ENCODE measurements around the gene LRRC4C. TPM values are rescaled to one million over a fixed set of nuclear protein-coding genes. Genes with fewer than 3 reads are reported as not detected.

The LRRC4C gene
- total RNA-seq (2013; cell fraction: nucleolus; rRNA removed), result not detected in 2 replicates
- total RNA-seq (2014; rRNA removed) (not detected in 2 replicates), total RNA-seq (2014; rRNA removed; fragmentation: Illumina TruSeq; extraction: Trizol) (not detected in 2 replicates), total RNA-seq (2021) (not detected in 2 replicates), polyA plus RNA-seq (2011; rRNA removed) (1.5 and 3.1 TPM in 2 replicates), polyA plus RNA-seq (2014; fragmentation: Illumina TruSeq; extraction: Trizol) (not detected in 2 replicates), polyA plus RNA-seq (2014; fragmentation: Nextera tagmentation; extraction: Ambion mirVana) (not detected), polyA plus RNA-seq (2014; rRNA removed) (not detected in 2 replicates), polyA plus RNA-seq (2016; fragmentation: Nextera tagmentation; extraction: Ambion mirVana) (not detected), polyA minus RNA-seq (2011; rRNA and poly(A)+ RNA removed) (5.4 and 7.9 TPM in 2 replicates), Bru-seq, nascent RNA (percentile 10 among the genes with signal in this experiment), BruChase-seq, experiment 1, labeled RNA remaining after a 6-hour chase (percentile 7 among the genes with signal in this experiment), BruChase-seq, experiment 2, labeled RNA remaining after a 2-hour chase (percentile 10 among the genes with signal in this experiment)
- not detected for polyA plus RNA-seq (2011; ENCODE audit: low read depth)
- 0.94 and 0.99 TPM in 2 replicates for polyA plus RNA-seq (2011; cell fraction: cytosol; rRNA removed)
- 3.3 and 4.4 TPM in 2 replicates for polyA plus RNA-seq (2011; cell fraction: nucleus; rRNA removed)
- 0.11 TPM in 1 of 2 replicates, not detected in the other for polyA plus RNA-seq (2012)
- 2.5 TPM in 1 of 2 replicates, not detected in the other for polyA minus RNA-seq (2011; cell fraction: cytosol; rRNA and poly(A)+ RNA removed)
- polyA minus RNA-seq (2011; cell fraction: nucleus; rRNA and poly(A)+ RNA removed), result 16.2 and 22.1 TPM in 2 replicates
- long read RNA-seq, experiment 1, result 0 reads
- long read RNA-seq, experiment 2, partial matches to known transcripts, result 0 of 6 reads
- long read RNA-seq, experiment 2, other reads (novel, unspliced or antisense), result 6 of 6 reads

DNA sequence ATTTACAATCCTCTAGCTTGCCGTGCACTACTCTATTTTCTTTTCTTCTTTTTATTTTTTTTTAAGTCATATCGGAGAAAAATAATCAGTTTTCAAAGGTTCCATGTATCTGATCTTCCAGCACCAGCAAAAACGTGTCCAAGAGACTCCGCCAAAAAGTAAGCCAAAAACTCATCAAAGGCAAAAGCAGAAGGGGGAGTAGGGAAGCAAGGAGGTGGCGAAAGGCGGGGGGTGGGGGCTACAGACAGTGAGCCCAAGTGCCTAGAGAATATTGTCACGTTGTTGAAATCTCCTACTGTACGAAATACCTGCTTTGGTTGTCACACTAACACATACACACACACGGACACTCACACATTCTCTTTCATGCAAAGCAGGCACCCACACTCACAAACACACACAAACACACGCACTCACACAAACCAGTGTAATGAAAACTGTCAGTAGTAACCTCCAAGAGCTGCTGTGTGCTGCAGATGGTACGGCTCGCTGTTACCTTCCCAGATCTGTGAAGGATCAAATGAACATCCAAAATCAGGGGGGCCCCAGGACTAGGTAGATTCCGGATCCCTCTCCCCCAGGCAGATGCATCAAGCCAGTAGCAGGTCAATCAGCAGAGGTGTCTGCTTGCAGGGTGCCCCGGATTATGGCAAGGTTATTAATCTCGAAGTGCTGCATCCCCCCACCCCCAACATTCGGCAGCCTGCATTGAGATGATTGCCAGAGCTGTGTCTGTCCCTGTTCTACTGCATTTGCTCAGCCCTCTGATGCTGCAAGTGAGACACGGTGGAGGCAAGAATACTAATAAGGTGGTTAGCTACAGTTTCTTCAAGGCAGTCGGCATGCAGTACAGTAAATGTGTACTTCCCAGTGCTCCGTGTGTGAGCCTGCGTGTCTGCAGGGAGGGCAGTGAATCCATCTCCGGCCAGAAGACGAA lies at the start of gene LRRC4C:
Gene LRRC4C, minus strand, starts transcription at position 188 of the 937 bp plus-strand sequence.
- no peak for ATAC-seq
- in situ Hi-C loops (cut with MboI), result loop anchor here (5.0 kb wide), 2 partner anchors 1068 to 1823 kb away; no protein-coding TSS in a partner anchor

More for the DNA sequence above, at the start of gene LRRC4C:
- Histone ChIP-seq H3K4me3 (no peak within 1 kb of the TSS), H2AFZ (ENCODE audit: control insufficient read depth, low read depth, low read length) (no peak within 1 kb of the TSS), H3K36me3 (ENCODE audit: control insufficient read depth in 2 of 2, insufficient read depth in 2 of 2, low read length in 1 of 2) (no peaks in the 10 kb centered on the region), H3K4me1 (ENCODE audit: control insufficient read depth, insufficient read depth, low read length) (no peaks in the 10 kb centered on the region), H3K27me3 (replicated peaks in 1 of 2; ENCODE audit: control insufficient read depth in 2 of 2, insufficient read depth in 2 of 2, low read length in 1 of 2) (peaks cover 0 to 2% of the 10 kb centered on the region in 2 experiments; a peak in 1 of 4 replicates), H3K27ac (ENCODE audit: control insufficient read depth, insufficient read depth) (no peak within 1 kb of the TSS), H3K9ac (ENCODE audit: control insufficient read depth, insufficient read depth, low read length) (no peak within 1 kb of the TSS), H3K4me2 (ENCODE audit: control insufficient read depth, insufficient read depth) (no peak within 1 kb of the TSS), H3K9me3 (replicated peaks; ENCODE audit: control insufficient read depth, insufficient read depth, low read length) (no peaks in the 10 kb centered on the region), H3K79me2 (ENCODE audit: control insufficient read depth, insufficient read depth, low read length) (no peaks in the 10 kb centered on the region), H4K20me1 (ENCODE audit: control insufficient read depth, insufficient read depth) (no peaks in the 10 kb centered on the region)
- no peak for DNase-seq (ENCODE audit: low read depth, low spot score)
- RAD21 ChIA-PET (ENCODE audit: unreplicated experiment), result interaction anchor here (0.9 to 2.0 kb wide), 4 partner anchors 153 to 1067 kb away, joined by 3 to 12 read pairs (median 8); no protein-coding TSS in a partner anchor
- intact Hi-C loops (cut with micrococcal nuclease; ENCODE audit: unreplicated experiment), result loop anchor here (2.0 to 5.0 kb wide), 2 partner anchors 153 to 1819 kb away; no protein-coding TSS in a partner anchor
- WGBS (ENCODE audit: insufficient coverage, insufficient replicate concordance, low lambda C conversion rate, missing lambda C conversion rate), result 8% methylated on average over 22 of the region's 22 CpGs
- CTCF ChIA-PET, result interaction anchor here (0.7 to 2.8 kb wide), 16 partner anchors 10 to 1824 kb away, joined by 3 to 36 read pairs (median 5); no protein-coding TSS in a partner anchor
- BruUV-seq (replicated peaks), result no TSS peak
- FAIRE-seq, result no peak
- no peak for TF ChIP-seq SIX5 (IDR thresholded peaks at IDR 0.05; ENCODE audit: low read depth, low read length, severe bottlenecking)
- no peak for TF ChIP-seq LARP7 (IDR thresholded peaks at IDR 0.05)
- no peak for TF ChIP-seq CHD2 (IDR thresholded peaks at IDR 0.05; ENCODE audit: borderline replicate concordance, low read depth, low read length)
- TF ChIP-seq HDAC2 (IDR thresholded peaks at IDR 0.05), result no peak
- POLR2A ChIA-PET, result no interaction called here
- SMC1A ChIA-PET (ENCODE audit: uncharacterized antibody, unreplicated experiment), result interaction anchor here (1.1 to 2.7 kb wide), 3 partner anchors 153 to 1065 kb away, joined by 3 to 15 read pairs (median 9); no protein-coding TSS in a partner anchor
